ENCODE measurements around the gene KHDC4.

KHDC4 gene

GRCh38 chr1:155884031-155884960, 49.9 kb downstream of the KHDC4 start:
- no peak for DNase-seq (ENCODE audit: low read depth, low spot score)

DNA sequence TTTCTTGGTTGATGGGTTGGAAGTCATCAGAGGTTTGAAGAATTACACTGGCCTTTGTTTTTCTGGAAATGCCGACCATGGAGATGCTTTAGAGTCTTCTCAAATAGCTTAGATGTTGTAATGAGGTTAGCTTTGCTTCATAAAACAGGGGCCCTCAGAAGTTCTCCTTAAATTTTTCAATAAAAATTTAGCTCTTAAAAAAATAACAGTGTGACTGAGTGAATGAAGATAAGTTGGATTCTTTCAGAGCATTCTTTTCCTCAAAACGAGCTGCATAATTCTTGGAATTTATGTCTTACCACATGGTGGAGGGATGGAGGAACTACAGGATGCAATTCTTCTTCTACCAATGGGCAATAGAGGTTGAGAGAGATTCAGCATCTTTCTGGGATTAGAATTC, 51.4 kb downstream of the KHDC4 start:
- H3K4me3 ChIP-seq (ENCODE audit: low read length): no peak overlapping the region
- no peak for DNase-seq (ENCODE audit: low read depth, low spot score)

More at GRCh38 chr1:155884031-155884960, 49.9 kb downstream of the KHDC4 start:
- no peak overlapping the region for H3K4me3 ChIP-seq (ENCODE audit: low read length)

DNA sequence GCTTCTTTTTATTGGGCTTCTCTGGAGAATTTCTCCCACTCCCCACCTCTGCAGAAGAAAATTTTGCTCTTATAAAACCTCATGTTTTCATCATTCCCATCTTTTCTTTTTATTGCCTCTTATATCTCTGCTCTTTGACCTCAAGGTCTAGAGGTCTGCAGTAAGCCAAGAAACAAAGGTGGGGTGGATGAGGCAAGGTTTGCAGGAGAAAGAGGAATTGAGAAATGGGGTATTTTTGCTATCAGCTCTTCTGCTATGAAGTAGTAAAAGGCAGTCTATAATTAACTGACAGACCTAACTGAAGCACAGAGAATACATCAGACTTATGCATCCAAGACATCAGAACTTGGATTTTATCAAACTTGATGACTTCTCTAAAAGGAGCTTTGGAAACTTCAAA, 52.0 kb downstream of the KHDC4 start:
- DNase-seq (ENCODE audit: low read depth, low spot score): no peak

GRCh38 chr1:155880950-155881349, 53.3 kb downstream of the KHDC4 start:
- DNase-seq (ENCODE audit: low read depth, low spot score): no peak
- H3K4me3 ChIP-seq (ENCODE audit: low read length): no peak overlapping the region

More for the DNA sequence above, 52.0 kb downstream of the KHDC4 start:
- H3K4me3 ChIP-seq (ENCODE audit: low read length): no peak overlapping the region

DNA sequence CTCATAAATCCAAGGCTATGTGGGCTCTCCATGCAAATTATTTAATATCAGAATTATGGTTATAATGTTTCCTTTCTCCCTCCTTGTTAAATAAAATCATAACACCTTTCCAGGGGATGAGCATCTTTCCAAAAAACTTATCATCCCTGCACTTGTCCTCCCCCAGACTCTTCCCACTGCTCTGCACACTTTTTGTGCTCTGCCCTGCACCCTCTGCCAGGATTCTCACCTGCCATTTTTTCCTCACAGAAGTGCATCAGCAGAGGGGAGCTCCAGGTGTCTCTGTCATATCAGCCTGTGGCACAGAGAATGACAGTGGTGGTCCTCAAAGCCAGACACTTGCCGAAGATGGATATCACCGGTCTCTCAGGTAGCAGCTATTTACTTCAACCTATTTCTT, 54.0 kb downstream of the KHDC4 start:
- no peak for DNase-seq (ENCODE audit: low read depth, low spot score)
- H3K4me3 ChIP-seq (ENCODE audit: low read length): no peak overlapping the region

- DNase-seq (ENCODE audit: low read depth, low spot score): no peak
- no peak overlapping the region for H3K4me3 ChIP-seq (ENCODE audit: low read length)
Observed at GRCh38 chr1:155877945-155878344, 56.3 kb downstream of the KHDC4 start.

- no peak for DNase-seq (ENCODE audit: low read depth, low spot score)
- no peak overlapping the region for H3K4me3 ChIP-seq (ENCODE audit: low read length)
Observed at GRCh38 chr1:155873860-155874259, 60.4 kb downstream of the KHDC4 start.

DNA sequence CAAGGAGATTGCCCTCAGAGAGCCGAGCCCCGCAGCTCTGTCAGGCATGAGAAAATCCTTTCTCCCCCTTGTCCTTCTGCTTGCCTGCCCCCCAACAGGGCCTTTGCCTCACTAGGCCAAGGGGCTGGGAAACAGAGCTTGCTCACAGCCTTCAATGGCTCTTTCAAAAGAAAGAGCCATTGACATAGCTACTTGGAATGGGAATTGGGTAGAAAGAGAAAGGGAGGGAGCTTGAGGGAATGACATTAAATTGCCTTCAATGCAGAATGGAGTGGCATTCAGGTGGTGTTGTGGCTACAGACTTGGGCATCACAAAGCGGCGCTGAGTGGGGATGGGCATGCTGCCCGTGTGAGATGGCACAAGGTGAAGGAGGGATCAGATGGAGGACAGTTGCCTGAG, 61.7 kb downstream of the KHDC4 start:
- no peak overlapping the region for H3K4me3 ChIP-seq (ENCODE audit: low read length)
- no peak for DNase-seq (ENCODE audit: low read depth, low spot score)

- no peak overlapping the region for H3K4me3 ChIP-seq (ENCODE audit: low read length)
- DNase-seq (ENCODE audit: low read depth, low spot score): no peak
Observed at GRCh38 chr1:155871390-155871789, 62.8 kb downstream of the KHDC4 start.

GRCh38 chr1:155867766-155868165, 66.4 kb downstream of the KHDC4 start:
- H3K4me3 ChIP-seq (ENCODE audit: low read length): no peak overlapping the region
- DNase-seq (ENCODE audit: low read depth, low spot score): no peak

GRCh38 chr1:155864393-155864792, 69.8 kb downstream of the KHDC4 start:
- no peak for DNase-seq (ENCODE audit: low read depth, low spot score)
- H3K4me3 ChIP-seq (ENCODE audit: low read length): no peak overlapping the region
